Activated T-cell treated with anti-CD3 and anti-CD28 coated beads, Interleukin-2, amount 50 U/mL, for 48 hours (primary cell): ENCODE data around the gene POLR2J3.
A peak's percentile ranks its signal among the peaks of the same experiment; 100 is the strongest.
"Not testable (repeated sequence)": the region's sequence is repeated elsewhere in the genome, so short reads cannot be mapped to it uniquely, and the experiment has no call there.

ENCODE experiments used
- DNase-seq, 2 experiments: peaks; one replicate each; pipeline ENCODE4 v3.0.0-alpha.2; 2020

The POLR2J3 gene

DNA sequence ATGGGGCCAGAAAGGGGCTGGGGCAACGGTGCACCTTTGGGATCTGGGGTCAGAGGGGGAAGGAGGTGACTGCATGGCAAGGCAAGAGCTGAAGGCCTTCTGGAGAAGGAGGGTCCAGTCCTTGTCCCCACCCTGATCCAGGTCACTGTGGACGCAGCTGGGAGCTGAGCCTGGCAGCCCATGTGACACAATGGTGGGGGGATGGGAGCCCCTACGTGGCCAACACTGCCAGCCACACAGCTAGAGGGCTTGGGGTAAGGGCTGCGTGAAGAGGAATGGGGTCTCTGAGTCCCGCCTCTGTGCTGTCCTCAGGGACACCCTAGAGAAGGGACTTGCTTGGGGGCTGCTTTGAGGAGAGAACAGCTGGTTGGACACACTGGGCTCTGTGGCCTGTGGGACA, 9.3 kb upstream of the POLR2J3 start:
- not testable (repeated sequence) for DNase-seq

- not testable (repeated sequence) for DNase-seq
These were observed 6.1 kb upstream of the POLR2J3 start for GRCh38 chr7:102578486-102578885.

GRCh38 chr7:102577315-102578240, 5.2 kb upstream of the POLR2J3 start:
- DNase-seq: peak; percentile 16 to 24

GRCh38 chr7:102576363-102576762, 4.0 kb upstream of the POLR2J3 start:
- not testable (repeated sequence) for DNase-seq

DNA sequence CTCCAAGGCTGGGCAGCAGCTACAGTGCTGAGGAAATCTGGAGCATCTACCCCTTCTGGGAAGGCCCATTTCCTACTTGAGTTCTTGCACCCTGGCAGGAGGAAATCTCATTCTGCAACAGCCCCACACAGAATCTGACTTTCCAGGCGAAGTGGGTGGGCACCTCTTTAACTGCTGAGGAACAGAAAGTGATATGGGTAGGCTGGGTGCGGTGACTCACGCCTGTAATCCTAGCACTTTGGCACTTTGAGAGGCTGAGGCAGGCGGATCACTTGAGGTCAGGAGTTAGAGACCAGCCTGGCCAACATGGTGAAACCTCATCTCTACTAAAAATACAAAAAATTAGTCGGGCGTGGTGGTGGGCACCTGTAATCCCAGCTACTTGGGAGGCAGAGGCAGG, 2.2 kb upstream of the POLR2J3 start:
- DNase-seq: not testable (repeated sequence)

DNA sequence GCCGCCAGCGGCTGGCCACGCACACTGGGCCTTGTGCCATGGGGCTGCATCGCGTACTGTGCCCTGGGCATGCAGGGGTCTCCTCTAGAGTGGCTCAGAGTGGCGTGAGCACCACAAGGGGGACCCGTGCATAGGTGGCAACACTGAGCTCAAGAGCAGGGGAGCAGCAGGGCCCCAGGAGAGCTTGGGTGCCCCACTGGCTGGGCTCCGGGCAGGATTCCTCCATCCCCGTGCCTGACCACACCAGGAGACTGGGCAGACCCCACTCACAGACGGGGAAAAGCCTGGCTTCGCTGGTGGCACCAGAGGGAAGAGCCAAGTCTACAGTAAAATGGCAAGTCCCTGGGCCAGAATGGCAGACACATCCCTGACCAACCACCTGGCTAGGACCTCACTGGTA, 3.8 kb downstream of the POLR2J3 start:
- DNase-seq: not testable (repeated sequence)

GRCh38 chr7:102550808-102551422, 21.5 kb downstream of the POLR2J3 start, which contains the start of gene SPDYE2:
Gene SPDYE2, plus strand, starts transcription at chr7:102551226. Its CDS starts 2,030 bp downstream, at chr7:102553256.
- DNase-seq: not testable (repeated sequence)

DNA sequence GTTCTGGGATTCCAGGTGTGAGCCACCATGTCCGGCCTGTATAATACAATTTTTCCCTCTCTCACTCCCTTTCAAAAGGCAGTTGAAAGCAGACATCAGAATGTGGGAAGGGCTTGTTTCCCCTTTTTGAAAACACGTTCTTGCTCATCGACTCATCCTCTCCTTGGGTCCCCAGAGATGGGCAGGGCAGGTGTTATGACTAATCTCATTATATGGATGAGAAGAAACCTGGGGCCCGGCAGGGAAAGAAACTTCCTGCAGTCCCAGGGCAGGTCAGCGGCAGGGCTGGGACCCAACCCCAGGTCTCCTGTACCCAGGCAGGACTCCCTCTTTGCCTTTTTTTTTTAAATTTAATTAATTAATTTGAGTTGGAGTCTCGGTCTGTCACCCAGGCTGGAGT, 26.0 kb downstream of the POLR2J3 start:
- not testable (repeated sequence) for DNase-seq

- not testable (repeated sequence) for DNase-seq
These were observed 27.1 kb downstream of the POLR2J3 start for GRCh38 chr7:102545288-102545687.

- not testable (repeated sequence) for DNase-seq
These were observed 28.0 kb downstream of the POLR2J3 start for GRCh38 chr7:102544372-102544771.

GRCh38 chr7:102543596-102543995, 28.8 kb downstream of the POLR2J3 start, which contains the start of gene UPK3BL2:
Gene UPK3BL2, minus strand, starts transcription at chr7:102543696. Its CDS starts 60 bp downstream, at chr7:102543636.
- not testable (repeated sequence) for DNase-seq

DNA sequence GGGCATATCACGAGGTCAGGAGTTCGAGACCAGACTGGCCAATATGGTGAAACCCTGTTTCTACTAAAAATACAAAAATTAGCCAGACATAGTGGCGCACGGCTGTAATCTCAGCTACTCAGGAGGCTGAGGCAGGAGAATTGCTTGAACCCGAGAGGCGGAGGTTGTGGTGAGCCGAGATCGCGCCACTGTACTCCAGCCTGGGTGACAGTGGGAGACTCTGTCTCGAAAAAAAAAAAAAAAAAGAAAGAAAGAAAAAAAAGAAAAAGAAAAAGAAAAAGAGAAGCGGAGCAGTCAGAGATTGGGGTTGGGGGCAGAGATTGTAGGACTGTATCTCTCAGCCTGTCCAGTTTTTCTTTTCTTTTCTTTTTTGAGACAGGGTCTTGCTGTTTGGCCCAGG, 29.6 kb downstream of the POLR2J3 start:
- DNase-seq: not testable (repeated sequence)

- not testable (repeated sequence) for DNase-seq
These were observed 30.3 kb downstream of the POLR2J3 start for GRCh38 chr7:102542083-102542482.

DNA sequence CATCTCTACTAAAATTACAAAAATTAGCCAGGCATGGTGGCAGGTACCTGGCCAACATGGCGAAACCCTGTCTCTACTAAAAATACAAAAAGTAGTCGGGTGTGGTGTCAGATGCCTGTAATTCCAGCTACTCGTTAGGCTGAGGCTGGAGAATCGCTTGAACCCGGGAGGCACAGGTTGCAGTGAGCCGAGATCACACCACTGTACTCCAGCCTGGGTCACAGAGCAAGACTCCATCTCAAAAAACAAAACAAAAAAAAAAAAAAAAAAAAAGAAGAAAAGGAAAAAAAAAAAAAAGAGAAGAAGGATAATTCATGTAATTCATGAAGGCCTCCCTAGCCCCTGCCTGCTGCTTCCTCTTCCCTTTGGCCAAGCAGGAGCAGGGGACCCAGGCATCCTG, 31.8 kb downstream of the POLR2J3 start:
- DNase-seq: not testable (repeated sequence)

GRCh38 chr7:102535062-102535615, 37.2 kb downstream of the POLR2J3 start:
- DNase-seq: not testable (repeated sequence)

DNA sequence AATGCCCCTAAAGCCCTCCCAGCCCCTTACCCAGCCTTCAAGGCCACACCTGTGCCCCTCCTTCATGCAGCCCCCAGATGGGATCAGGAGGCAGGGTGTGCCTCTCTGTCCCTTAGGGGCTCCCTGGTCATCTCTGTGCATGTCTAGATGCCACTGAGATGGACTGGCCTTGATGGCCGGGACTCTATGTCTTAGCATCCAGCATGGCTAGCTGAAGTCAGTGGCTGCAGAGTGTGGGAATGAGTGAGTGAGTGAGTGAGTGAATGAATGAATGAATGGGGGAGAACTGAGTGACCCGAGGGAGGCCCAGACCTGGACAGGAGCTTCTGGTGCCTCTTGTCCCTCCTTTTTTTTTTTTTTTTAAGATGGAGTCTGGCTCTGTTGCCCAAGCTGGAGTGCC, 40.3 kb downstream of the POLR2J3 start:
- not testable (repeated sequence) for DNase-seq

DNA sequence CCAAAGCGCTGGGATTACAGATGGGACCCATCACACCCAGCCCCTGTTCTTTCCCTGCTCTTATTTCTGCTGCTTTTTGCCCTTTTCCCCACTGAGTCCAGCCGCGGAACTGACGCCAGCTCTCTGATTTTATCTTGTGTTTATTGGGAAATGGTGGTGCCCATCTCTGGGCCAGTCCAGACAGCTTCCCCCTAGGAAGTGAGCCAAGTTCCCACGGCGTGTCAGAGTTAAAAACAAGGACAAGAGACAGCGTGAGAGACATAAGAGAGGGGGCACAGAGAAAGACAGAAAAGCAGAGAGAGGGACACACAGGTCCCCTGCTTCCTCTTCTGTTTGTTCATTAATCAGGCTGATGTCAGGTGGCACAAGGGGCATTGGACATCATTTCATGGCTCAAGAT, 40.8 kb downstream of the POLR2J3 start:
- not testable (repeated sequence) for DNase-seq

DNA sequence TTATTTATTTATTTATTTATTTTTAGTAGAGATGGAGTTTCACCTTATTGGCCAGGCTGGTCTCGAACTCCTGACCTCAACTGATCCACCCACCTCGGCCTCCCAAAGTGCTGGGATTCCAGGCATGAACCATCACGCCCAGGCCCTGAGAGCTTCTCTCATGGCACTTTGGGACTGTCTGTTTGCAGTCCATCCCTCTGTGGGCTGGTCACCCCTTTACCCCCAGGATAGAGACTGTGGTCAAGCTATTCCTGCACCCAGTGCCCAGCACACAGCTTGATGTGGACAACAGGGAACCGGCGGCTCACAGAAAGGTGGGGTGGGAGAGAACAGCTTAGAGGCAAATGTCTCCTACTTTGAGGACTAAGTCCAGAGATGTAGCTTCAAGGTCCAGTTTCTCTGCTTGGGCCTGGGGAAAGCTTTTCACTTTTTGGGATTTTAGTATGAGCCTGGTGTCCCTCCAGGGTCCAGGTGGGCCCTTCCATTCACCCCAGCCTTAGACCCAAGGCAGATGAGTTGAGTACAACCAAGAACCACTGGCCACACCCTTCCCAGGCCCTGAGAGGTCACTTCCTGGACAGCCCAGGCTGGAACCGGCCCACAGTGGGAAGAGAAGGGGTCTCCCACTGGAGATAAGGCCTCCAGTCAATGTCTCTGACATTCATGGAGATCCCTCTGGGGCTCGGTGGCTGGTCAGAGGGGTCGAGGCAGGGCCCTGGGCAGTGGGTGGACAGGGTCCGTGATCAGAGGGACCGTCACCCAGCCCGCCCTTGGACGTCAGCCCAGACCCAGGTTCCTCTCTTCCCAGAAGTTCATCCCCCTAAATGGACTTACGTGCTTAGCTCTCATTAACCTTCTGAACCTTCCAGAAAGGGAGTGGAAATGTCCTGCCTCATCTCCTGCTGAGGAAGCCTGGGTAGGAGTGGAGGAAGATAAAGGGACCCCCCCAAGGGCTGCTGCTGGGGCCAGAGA, 44.3 kb downstream of the POLR2J3 start:
- DNase-seq: peak; percentile 16 to 19

DNA sequence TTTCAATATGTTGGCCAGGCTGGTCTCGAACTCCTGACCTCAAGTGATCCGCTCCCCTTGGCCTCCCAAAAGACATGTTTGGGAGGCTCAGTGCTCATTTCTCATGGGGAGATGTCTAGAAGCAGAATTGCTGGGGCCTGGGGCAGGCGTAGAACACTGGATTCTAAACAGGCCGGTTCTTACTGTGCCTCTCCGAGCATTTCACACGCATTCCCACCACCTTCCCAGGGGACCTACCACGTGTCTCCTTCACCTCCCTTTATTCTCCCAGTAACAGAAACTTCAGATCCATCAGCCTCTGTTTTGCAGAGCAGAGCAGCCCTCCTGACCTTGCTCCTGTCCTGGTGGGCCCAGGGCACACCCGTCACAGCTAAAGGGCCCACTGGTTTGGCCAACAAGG, 45.2 kb downstream of the POLR2J3 start:
- peak; percentile 8 to 9 for DNase-seq

DNA sequence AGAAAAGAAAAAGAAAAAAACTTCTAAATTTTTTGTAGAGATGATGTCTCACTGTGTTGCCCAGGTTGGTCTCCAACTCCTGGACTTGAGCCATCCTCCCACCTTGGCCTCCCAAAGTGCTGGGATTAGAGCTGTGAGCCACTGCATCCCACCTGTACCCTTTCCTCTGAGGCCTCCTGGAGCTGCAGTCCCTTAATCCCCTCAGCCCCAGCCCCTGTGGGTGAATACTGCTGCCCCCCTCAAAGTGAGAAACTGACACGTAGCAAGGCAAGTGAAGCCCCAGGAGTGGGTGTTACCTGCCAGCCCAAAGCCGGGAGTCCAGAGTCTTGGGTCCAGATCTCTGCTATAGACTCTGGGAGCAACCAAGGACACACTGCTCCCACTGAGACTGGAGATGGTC, 47.6 kb downstream of the POLR2J3 start:
- DNase-seq: peak; percentile 12 to 19

- not testable (repeated sequence) for DNase-seq
These were observed 51.6 kb downstream of the POLR2J3 start for GRCh38 chr7:102520797-102521196.

DNA sequence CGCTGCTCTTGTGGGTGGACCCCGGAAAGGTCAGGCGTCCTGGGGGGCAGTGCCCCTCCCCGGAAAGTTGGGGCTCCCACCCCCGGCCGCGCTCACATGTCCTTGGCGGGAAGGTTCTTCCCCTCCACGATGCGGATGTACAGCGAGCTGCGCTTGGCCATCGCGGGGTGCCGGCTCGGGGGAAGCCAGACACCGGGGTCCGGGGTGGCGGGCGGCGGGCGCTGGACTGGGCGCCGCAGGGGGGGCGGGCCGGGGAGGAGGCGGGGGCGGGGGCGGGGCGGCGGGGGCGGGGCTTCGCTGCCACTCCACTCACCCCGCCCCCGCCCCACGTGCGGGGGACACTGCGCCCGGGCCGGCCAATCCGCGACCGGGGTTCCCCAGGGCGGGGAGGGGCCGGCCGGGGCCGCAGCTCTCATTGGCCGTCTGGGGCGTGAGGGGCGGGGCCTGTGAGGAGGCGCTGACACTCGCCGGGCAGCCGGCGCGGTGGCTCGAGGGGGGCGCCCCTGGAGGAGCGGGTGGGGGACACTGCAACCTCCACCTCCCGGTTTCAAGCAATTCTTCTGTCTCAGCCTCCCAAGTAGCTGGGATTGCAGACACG, 54.7 kb downstream of the POLR2J3 start, which contains the start of gene RASA4B:
RASA4B (minus strand) TSS at position 228 of the 598 bp plus-strand sequence; CDS start at position 161, 67 bp downstream.
- peak; percentile 19 to 29 for DNase-seq
